Panc1 (cell line): Measurements from ENCODE around the gene PRUNE2. TPM values are rescaled to one million over a fixed set of nuclear protein-coding genes. Genes with fewer than 3 reads are reported as not detected.

Experiments
- ATAC-seq: fragments of 200-7000 bp; cut with Tn5 transposase; 2 replicates; pipeline ENCODE4 v1.9.1; 2020; ENCODE audit warnings: mild to moderate bottlenecking, moderate library complexity
- BruUV-seq: library from RNA; stranded (reverse); fragments of 400-500 nt; replicated peaks from 2 replicates; lab custom pipeline; 2021; lab: Mats Ljungman, UMichigan
- CTCF ChIA-PET: fragments of 300-600 bp; sonication (Branson Sonifier 250); formaldehyde crosslinking; loops from one replicate; lab custom pipeline; 2022; ENCODE audit warnings: antibody characterized with exemption; lab: Charles Lee
- POLR2A ChIA-PET: fragments of 300-600 bp; sonication (Branson Sonifier 250); formaldehyde crosslinking; loops from one replicate; lab custom pipeline; 2022; ENCODE audit warnings: antibody characterized with exemption; lab: Charles Lee
- DNase-seq: peaks from one replicate; pipeline ENCODE4 v3.0.0-alpha.2; 2010; ENCODE audit warnings: low read depth, low spot score
- H3K27ac ChIP-seq: 2 replicates; pipeline ENCODE4 v1.5.1; 2011; ENCODE audit warnings: mild to moderate bottlenecking, low read length, inconsistent platforms
- H3K27me3 ChIP-seq: fragments of 200-500 bp; sonication (Bioruptor generic); 2 replicates; pipeline ENCODE4 v1.6.0; 2014; ENCODE audit warnings: low read length, inconsistent platforms; ENCODE audit not compliant: control insufficient read depth, insufficient read depth
- H3K36me3 ChIP-seq: fragments of 200-500 bp; sonication (Bioruptor generic); 2 replicates; pipeline ENCODE4 v1.5.1; 2014; ENCODE audit warnings: inconsistent platforms, mild to moderate bottlenecking, low read length, moderate library complexity; ENCODE audit not compliant: control insufficient read depth, insufficient read depth
- H3K4me1 ChIP-seq: 2 replicates; pipeline ENCODE4 v1.5.1; 2011; ENCODE audit warnings: inconsistent platforms, mild to moderate bottlenecking, low read length, moderate library complexity; ENCODE audit not compliant: control insufficient read depth, insufficient read depth
- H3K4me3 ChIP-seq, 2 experiments: 2 replicates each; pipeline ENCODE4 v1.5.1; 2011 to 2012; ENCODE audit warnings: low read depth in 2 of 2, low read length in 2 of 2, mild to moderate bottlenecking in 2 of 2, inconsistent platforms in 1 of 2, moderate library complexity in 1 of 2
- H3K9me3 ChIP-seq: fragments of 200-500 bp; sonication (Bioruptor generic); 2 replicates; pipeline ENCODE4 v1.5.1; 2014; ENCODE audit warnings: low read depth, mild to moderate bottlenecking, inconsistent platforms, low read length, moderate library complexity; ENCODE audit not compliant: control insufficient read depth, insufficient read depth
- CTCF ChIP-seq: fragments of 450-650 bp; IDR thresholded peaks from 2 replicates; pipeline ENCODE4 v1.5.1; 2017; ENCODE audit warnings: mild to moderate bottlenecking
- POLR2AphosphoS5 ChIP-seq: IDR thresholded peaks from 2 replicates; pipeline ENCODE4 v1.6.1; 2012; ENCODE audit warnings: mild to moderate bottlenecking, low read depth, low read length, moderate library complexity
- SIN3A ChIP-seq: IDR thresholded peaks from 2 replicates; pipeline ENCODE4 v1.6.1; 2012; ENCODE audit warnings: low read depth, mild to moderate bottlenecking, low read length, moderate library complexity, borderline replicate concordance; ENCODE audit not compliant: insufficient read depth
- TCF7L2 ChIP-seq: IDR thresholded peaks from 2 replicates; pipeline ENCODE4 v1.6.1; 2011; ENCODE audit warnings: mild to moderate bottlenecking, low read depth, low read length, inconsistent platforms
- in situ Hi-C: cut with HindIII; loops from 2 replicates; pipeline ENCODE4 v1.10.0; 2016; ENCODE audit warnings: low sequenced_read_pairs, low pct_unique_long_range_greater_than_20kb
- intact Hi-C: fragments of 100-400 bp; cut with micrococcal nuclease; formaldehyde crosslinking; loops from one replicate; pipeline ENCODE4 v1.10.0; 2022; ENCODE audit not compliant: unreplicated experiment
- total RNA-seq: library from RNA; stranded (reverse); gene quantifications from one replicate; pipeline ENCODE4 v1.2.1, GENCODE V29; 2021; ENCODE audit not compliant: unreplicated experiment
- TF ChIP-seq, protein P1 (sequence below), 2 experiments: IDR thresholded peaks; 2 replicates each; pipeline ENCODE4 v1.6.1; 2011 to 2012; ENCODE audit warnings: low read depth in 2 of 2, control low read depth in 1 of 2, low read length in 1 of 2, mild to moderate bottlenecking in 1 of 2, moderate library complexity in 1 of 2; ENCODE audit not compliant: insufficient read depth in 1 of 2

PRUNE2 gene
- total RNA-seq, 1 experiment from 2014 or later = 0.18 TPM

DNA sequence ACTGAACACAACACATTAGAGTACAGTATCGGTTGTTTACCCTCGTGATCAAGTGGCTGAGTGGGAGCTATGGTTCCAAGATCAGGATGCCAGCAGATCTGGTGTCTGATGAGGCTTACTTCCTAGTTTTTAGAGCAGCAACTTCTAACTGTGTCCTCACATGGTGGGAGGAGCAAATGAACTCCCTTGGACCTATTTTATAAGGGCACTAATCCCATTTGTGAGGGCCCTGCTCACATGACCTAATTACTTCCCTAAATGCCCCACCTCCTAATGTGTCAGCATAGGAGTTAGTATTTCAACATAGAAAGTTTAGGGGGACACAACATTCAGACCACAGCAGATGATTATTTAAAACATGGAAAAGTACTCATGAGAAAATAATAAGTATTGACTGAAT is 335.1 kb downstream of the PRUNE2 start:
- H3K36me3 ChIP-seq = no peaks in the 10 kb centered on the region
- ATAC-seq = no peak
- TF ChIP-seq CTCF (no peak), TCF7L2 (no peak), POLR2AphosphoS5 (no peak), SIN3A (no peak)
- TF ChIP-seq, protein P1, sequence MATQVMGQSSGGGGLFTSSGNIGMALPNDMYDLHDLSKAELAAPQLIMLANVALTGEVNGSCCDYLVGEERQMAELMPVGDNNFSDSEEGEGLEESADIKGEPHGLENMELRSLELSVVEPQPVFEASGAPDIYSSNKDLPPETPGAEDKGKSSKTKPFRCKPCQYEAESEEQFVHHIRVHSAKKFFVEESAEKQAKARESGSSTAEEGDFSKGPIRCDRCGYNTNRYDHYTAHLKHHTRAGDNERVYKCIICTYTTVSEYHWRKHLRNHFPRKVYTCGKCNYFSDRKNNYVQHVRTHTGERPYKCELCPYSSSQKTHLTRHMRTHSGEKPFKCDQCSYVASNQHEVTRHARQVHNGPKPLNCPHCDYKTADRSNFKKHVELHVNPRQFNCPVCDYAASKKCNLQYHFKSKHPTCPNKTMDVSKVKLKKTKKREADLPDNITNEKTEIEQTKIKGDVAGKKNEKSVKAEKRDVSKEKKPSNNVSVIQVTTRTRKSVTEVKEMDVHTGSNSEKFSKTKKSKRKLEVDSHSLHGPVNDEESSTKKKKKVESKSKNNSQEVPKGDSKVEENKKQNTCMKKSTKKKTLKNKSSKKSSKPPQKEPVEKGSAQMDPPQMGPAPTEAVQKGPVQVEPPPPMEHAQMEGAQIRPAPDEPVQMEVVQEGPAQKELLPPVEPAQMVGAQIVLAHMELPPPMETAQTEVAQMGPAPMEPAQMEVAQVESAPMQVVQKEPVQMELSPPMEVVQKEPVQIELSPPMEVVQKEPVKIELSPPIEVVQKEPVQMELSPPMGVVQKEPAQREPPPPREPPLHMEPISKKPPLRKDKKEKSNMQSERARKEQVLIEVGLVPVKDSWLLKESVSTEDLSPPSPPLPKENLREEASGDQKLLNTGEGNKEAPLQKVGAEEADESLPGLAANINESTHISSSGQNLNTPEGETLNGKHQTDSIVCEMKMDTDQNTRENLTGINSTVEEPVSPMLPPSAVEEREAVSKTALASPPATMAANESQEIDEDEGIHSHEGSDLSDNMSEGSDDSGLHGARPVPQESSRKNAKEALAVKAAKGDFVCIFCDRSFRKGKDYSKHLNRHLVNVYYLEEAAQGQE (IDR thresholded peaks at IDR 0.05; ENCODE audit: insufficient read depth in 1 of 2, low read depth in 2 of 2, low read length in 1 of 2) = no peak
- ChIA-PET CTCF (no interaction called here), POLR2A (no interaction called here)
- H3K4me3 ChIP-seq = no peak overlapping the region
- no TSS peak for BruUV-seq
- DNase-seq = no peak
- no peaks in the 10 kb centered on the region for H3K4me1 ChIP-seq
- in situ Hi-C loops (no loop called here), intact Hi-C loops (no loop called here)
- H3K9me3 ChIP-seq = no peaks in the 10 kb centered on the region
- no peaks in the 10 kb centered on the region for H3K27me3 ChIP-seq
- H3K27ac ChIP-seq = no peak overlapping the region

DNA sequence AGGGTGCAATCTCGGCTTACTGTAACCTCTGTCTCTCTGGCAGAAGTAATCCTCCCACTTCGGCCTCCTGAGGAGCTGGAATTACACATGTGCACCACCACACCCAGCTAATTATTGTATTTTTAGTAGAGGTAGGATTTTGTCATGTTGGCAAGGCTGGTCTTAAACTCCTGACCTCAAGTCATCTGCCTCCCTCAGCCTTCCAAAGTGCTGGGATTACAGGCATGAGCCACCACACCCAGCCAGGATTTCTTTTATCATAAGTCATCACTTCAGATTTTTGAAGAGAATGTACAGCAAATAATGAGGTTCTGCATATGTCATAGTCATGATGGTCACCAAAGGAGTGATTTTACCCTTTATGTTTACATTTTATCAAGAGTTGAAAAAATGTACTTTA is 338.8 kb downstream of the PRUNE2 start:
- DNase-seq = no peak
- Histone ChIP-seq H3K9me3 (no peaks in the 10 kb centered on the region), H3K27ac (no peak overlapping the region), H3K4me3 (no peak overlapping the region), H3K27me3 (no peaks in the 10 kb centered on the region), H3K36me3 (no peaks in the 10 kb centered on the region), H3K4me1 (no peaks in the 10 kb centered on the region)
- in situ Hi-C loops (no loop called here), intact Hi-C loops (no loop called here)
- ChIA-PET CTCF (no interaction called here), POLR2A (no interaction called here)
- no peak for ATAC-seq
- no TSS peak for BruUV-seq
- no peak for TF ChIP-seq TCF7L2
- TF ChIP-seq SIN3A = no peak
- no peak for TF ChIP-seq CTCF
- TF ChIP-seq, protein P1 (IDR thresholded peaks at IDR 0.05; ENCODE audit: insufficient read depth in 1 of 2, low read depth in 2 of 2, low read length in 1 of 2) = no peak
- TF ChIP-seq POLR2AphosphoS5 = no peak
